ENCODE data around the gene OR8J1. TPM values are rescaled to one million over a fixed set of nuclear protein-coding genes. Genes with fewer than 3 reads are reported as not detected.

The OR8J1 gene
- not detected in 2 replicates for total RNA-seq (2021; fragmentation: NEBNext Ultra II Directional; extraction: Animal tissue kit (Norgen Biotek cat#: 25700))
- polyA plus RNA-seq (2011; rRNA removed): not detected in 2 replicates
- polyA plus RNA-seq (2011; cell fraction: cytosol; rRNA removed): not detected
- polyA plus RNA-seq (2011; cell fraction: nucleus; rRNA removed): not detected
- not detected in 4 replicates for polyA plus RNA-seq (2012, experiment 1 of 2)
- not detected for polyA plus RNA-seq (2012, experiment 2 of 2)
- not detected for polyA plus RNA-seq (2013, experiment 1 of 2)
- not detected for polyA plus RNA-seq (2013, experiment 2 of 2)
- polyA minus RNA-seq (2011; rRNA and poly(A)+ RNA removed): not detected in 2 replicates
- polyA minus RNA-seq (2011; cell fraction: cytosol; rRNA and poly(A)+ RNA removed): not detected
- polyA minus RNA-seq (2011; cell fraction: nucleus; rRNA and poly(A)+ RNA removed): not detected
- long read RNA-seq, experiment 1: 0 reads
- long read RNA-seq, experiment 2: 0 reads

DNA sequence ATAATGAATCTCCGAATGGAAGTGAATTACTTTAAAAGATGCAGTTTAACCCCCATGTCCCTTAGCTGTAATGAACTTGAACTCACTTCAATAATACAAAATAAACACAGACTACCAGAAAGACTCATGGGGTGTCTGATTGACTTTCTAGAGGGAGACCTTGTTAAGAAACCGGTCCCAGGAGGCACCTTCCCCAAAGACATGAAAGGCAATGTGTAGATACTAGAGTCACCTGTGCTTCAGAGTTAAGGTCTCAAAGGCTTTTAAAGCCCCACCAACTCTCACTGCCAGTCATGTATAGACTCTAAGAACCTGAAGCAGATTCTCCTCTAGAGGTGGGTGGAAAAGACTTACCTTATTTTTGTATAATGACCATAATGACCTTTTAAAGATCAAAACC is at the start of gene OR8J1:
Gene OR8J1, plus strand, starts transcription at position 301 of the 400 bp plus-strand sequence. CDS start 5,956 bp downstream, outside the sequence.
- FAIRE-seq: no peak
- 87% methylated on average over 2 of the region's 2 CpGs; no CpG with 5 or more reads in 1 of the 2 experiments for WGBS, 2 experiments (ENCODE audit: extremely low coverage in 1 of 2, insufficient coverage in 1 of 2, insufficient read length in 1 of 2, insufficient replicate concordance in 2 of 2, low coverage in 1 of 2, low lambda C conversion rate in 2 of 2, missing lambda C conversion rate in 1 of 2)
- no peak within 1 kb of the TSS for H4K8ac ChIP-seq (ENCODE audit: extremely low read depth, insufficient read depth, low read length)
- H3K36me3 ChIP-seq (ENCODE audit: control insufficient read depth in 2 of 4, insufficient read depth in 4 of 4, low read length in 3 of 4): no peaks in the 10 kb centered on the region
- H2BK5ac ChIP-seq (ENCODE audit: low read depth, low read length): no peak within 1 kb of the TSS
- H2BK12ac ChIP-seq (ENCODE audit: low read depth, low read length): no peak within 1 kb of the TSS
- H3K56ac ChIP-seq (replicated peaks; ENCODE audit: insufficient read length, low read depth, low read length): no peak within 1 kb of the TSS
- H2AK5ac ChIP-seq (ENCODE audit: low read depth, low read length): no peak within 1 kb of the TSS
- ChIA-PET POLR2A (ENCODE audit: partially characterized antibody) (no interaction called here), CTCF (ENCODE audit: partially characterized antibody) (no interaction called here)
- no peak within 1 kb of the TSS for H3K4me2 ChIP-seq (ENCODE audit: insufficient read depth in 1 of 2, low read depth in 2 of 2, low read length in 2 of 2)
- no peak within 1 kb of the TSS for H2BK20ac ChIP-seq (ENCODE audit: low read length)
- H3K4me1 ChIP-seq (replicated peaks in 1 of 4; ENCODE audit: control insufficient read depth in 3 of 4, insufficient read depth in 4 of 4, low read length in 3 of 4): no peaks in the 10 kb centered on the region
- no peak within 1 kb of the TSS for H2BK15ac ChIP-seq (ENCODE audit: low read length)
- no peaks in the 10 kb centered on the region for H3K79me2 ChIP-seq (ENCODE audit: control insufficient read depth in 1 of 2, insufficient read depth in 2 of 2, low read length in 2 of 2)
- H3K79me1 ChIP-seq (ENCODE audit: low read depth, low read length): no peaks in the 10 kb centered on the region
- H2BK120ac ChIP-seq (replicated peaks; ENCODE audit: low read depth, low read length): no peak within 1 kb of the TSS
- H3K4me3 ChIP-seq (ENCODE audit: extremely low read depth in 1 of 4, insufficient read depth in 2 of 4, low read depth in 3 of 4, low read length in 4 of 4): no peak within 1 kb of the TSS
- no peak within 1 kb of the TSS for H3K27ac ChIP-seq (ENCODE audit: low read depth, low read length)
- TF ChIP-seq EZH2 (IDR thresholded peaks at IDR 0.05; ENCODE audit: low read depth, low read length, severe bottlenecking) (no peak), CREB1 (IDR thresholded peaks at IDR 0.05) (no peak), PHF8 (conservative IDR thresholded peaks at IDR 0.05; ENCODE audit: low read depth, low read length) (no peak), CTBP2 (IDR thresholded peaks at IDR 0.05; ENCODE audit: borderline replicate concordance, insufficient read depth, insufficient read length, low read length) (no peak), EP300 (IDR thresholded peaks at IDR 0.05; ENCODE audit: borderline replicate concordance in 1 of 2, low read depth in 2 of 2, low read length in 2 of 2) (no peak), ATF2 (IDR thresholded peaks at IDR 0.05; ENCODE audit: low read length) (no peak), SP2 (IDR thresholded peaks at IDR 0.05; ENCODE audit: low read length) (no peak), BRCA1 (IDR thresholded peaks at IDR 0.05; ENCODE audit: low read depth, low read length) (no peak)
- no peak within 1 kb of the TSS for H3K18ac ChIP-seq (ENCODE audit: extremely low read depth, low read length)
- no peak within 1 kb of the TSS for H4K91ac ChIP-seq (replicated peaks; ENCODE audit: insufficient read length, low read length)
- no peak within 1 kb of the TSS for H3K9ac ChIP-seq (replicated peaks in 1 of 4; ENCODE audit: extremely low read depth in 1 of 4, low read depth in 3 of 4, low read length in 3 of 4)
- no peak within 1 kb of the TSS for H4K5ac ChIP-seq (ENCODE audit: insufficient read length, low read depth, low read length)
- no peaks in the 10 kb centered on the region for H4K20me1 ChIP-seq (replicated peaks in 1 of 2; ENCODE audit: control insufficient read depth in 1 of 2, insufficient read depth in 2 of 2, low read length in 2 of 2)
- no peak within 1 kb of the TSS for H3K23ac ChIP-seq (ENCODE audit: insufficient read length)
- no peak for DNase-seq (ENCODE audit: low read depth in 1 of 2, low spot score in 2 of 2)
- H2AFZ ChIP-seq (ENCODE audit: low read length): no peak within 1 kb of the TSS
- H3K27me3 ChIP-seq (replicated peaks in 1 of 4; ENCODE audit: control insufficient read depth in 3 of 4, extremely low read depth in 1 of 4, insufficient read depth in 3 of 4, low read length in 3 of 4): no peaks in the 10 kb centered on the region
- no peaks in the 10 kb centered on the region for H3K23me2 ChIP-seq (ENCODE audit: low read depth, low read length)
- H3K4ac ChIP-seq (replicated peaks; ENCODE audit: insufficient read length, low read depth, low read length): no peak within 1 kb of the TSS
- no peak within 1 kb of the TSS for H3K14ac ChIP-seq (ENCODE audit: insufficient read length)
- H3K9me3 ChIP-seq (ENCODE audit: insufficient read depth in 2 of 2, low read depth in 1 of 2, low read length in 1 of 2): no peaks in the 10 kb centered on the region

Measured in H1 (cell line).